Measurements from ENCODE around the gene SPON1. TPM values are rescaled to one million over a fixed set of nuclear protein-coding genes. Genes with fewer than 3 reads are reported as not detected.

SPON1 gene
- total RNA-seq, 1 experiment from 2014 or later = not detected

DNA sequence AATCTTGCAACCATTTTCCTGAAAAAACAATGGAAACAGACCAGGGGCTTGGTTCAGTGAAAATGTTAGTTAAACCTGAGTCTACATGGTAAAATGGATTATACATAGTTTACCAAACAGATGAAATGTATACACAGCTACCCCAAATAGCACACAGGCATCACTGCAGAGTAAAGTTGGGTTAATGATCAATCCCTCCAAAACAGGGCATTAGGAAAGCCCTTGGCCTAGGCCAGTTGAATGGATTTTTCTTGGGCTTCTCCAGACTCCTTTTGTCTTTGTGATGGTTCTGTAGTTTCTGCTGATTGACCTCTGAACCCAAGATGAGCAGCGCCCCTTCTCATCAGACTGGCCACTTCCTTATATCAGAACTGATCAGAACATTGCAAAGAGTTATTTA is 222.9 kb downstream of the SPON1 start:
- no peak for DNase-seq (ENCODE audit: low read depth)

DNA sequence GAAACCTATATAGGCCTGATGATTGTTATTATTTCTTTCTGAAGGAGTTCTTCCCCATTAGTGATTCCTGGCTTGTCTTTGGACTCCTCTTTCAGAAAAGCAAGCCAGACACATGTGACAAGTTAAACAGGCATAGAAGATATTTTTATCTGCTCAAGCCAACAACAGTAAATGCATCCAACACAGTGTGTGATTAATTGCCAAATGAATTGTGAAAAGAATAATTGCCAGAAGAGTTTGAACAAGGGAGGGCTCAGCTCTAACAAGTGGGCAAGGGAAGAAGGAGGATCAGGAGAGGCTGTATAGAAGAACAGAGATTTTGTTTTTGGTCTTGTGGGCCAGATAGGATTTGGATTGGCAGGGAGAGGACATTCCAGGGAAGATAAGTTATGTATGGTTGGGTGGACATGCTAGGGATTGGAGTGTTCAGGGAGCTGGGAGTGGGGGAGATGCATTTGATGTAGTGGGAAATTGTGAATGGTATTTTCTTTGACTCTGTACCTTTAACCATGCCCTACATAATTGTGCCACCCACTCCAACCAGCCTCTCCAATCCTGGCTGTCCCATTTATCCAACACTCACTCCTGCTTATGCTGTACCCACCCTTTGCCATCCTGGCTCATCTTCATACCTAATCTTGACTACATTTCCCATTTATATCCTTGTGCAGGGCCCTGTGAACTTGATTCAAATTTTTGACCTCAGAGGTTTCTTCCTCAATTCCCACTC is 223.7 kb downstream of the SPON1 start:
- DNase-seq (ENCODE audit: low read depth) = no peak

DNA sequence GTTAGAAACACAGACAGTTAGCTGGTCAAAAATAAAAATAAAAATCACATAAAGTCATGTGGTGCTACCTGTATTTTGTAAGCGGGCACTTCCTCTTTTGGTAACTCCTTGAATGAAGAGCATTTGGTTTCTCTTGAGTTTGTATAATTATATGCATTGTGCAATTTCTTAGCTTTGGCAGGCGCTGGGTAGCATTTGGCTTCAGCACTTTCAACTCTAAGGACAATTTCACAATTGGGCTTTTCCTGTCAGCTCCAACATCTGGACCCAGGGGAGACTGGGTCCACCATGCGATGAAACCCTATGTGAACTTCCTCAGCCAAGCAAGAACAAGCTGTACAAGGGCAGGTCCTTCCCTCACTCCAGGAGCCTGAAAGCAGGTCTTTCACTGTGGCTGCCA is 227.4 kb downstream of the SPON1 start:
- DNase-seq (ENCODE audit: low read depth) = no peak

DNA sequence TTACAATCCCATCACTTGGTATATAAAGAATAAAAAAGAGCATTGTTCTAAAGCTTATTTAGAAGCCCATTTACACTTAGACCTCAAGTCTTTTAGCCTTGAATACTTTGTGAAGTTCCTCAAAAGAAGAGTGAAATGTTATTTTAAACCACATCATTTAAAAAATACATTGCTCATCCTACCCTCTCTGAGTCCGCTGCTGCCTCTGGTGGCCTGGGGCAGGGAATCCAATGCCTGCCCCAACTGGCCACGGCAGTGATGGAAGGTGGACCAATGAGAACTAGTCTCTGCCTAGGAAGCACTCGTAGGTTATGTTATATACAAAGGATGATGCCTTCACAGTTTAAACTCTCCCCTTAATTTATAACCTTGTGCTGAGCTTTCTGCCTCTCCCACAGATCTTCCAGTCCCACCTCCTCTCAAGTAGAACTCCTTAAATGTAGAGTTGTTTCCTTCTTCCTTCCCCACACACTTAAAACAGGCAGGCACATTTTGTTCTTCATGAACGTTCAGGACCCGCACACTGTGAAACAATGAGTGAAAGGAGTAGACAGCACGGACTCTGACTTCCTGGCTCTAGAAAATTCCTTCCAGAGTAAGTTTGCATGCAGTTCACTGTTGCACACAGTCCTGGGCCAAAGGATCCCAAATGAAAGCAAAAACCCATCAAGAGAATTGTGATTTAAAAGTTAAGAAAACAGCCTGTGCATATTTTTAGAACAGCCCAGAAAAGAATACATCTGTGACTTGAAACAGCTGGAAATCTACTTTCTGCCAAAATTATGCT is 228.7 kb downstream of the SPON1 start:
- DNase-seq (ENCODE audit: low read depth) = no peak

DNA sequence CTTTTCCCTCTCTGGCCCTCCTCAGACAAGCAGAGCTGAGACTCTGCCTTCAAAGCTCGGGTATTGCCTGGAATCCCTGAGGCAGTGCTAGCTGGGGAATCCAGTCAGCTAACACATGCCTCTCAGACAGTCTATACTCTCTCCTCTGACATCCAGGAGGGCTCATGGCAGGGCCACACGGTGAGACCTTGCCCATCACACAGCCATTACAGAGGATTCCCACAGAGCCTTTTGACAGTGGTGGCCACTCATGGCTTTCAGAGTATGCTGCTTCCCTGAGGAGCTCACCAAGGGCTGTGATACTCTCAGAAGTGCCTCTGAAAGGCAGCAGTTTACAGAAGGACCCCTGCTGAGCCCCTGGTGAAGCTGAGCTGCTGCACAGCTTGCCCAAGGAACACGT is 231.1 kb downstream of the SPON1 start:
- no peak for DNase-seq (ENCODE audit: low read depth)

DNA sequence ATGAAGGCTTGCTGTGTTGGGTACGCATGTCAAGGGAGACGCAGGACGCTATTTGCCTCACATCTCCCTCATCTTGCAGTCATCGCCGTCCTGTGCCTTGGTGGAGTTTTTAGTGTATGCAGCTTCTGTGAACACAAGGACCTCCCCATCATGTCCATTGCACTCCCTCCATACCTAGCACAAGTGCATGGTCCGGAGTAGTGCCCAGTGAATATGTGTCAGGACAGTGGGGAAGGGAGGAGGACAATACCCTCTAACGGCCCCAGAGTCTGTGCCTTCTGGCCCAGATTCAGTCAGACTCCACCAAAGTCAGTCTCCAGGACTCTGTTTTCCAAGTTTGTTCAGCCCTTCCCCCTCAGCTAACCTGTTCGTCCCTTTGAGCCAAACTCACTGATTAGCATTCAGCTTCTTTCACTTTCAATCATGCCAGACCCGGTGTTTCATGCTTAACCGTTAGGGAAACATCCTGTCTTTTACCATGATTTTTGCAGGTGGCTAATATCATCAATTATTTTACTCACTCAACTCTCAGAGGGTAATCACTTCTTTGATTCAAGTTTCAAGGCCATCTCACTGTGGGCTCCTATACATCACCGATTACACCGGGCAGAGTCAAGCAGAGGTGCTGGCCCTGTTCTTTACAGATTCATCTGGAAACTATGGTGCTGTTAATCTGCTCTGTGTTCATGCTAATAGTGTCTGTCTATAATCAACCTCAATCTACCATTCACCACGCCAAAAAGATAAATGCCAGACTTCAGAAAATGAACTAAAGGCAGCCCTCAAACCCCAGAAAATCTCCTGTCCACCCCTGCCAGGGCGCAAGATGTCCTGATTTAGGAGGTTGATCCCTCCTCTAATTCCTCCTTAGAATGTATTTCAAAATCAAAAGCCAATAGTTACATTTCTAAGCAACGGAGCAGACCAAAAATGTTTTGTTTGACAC is 240.0 kb downstream of the SPON1 start:
- no peak for DNase-seq (ENCODE audit: low read depth)

DNA sequence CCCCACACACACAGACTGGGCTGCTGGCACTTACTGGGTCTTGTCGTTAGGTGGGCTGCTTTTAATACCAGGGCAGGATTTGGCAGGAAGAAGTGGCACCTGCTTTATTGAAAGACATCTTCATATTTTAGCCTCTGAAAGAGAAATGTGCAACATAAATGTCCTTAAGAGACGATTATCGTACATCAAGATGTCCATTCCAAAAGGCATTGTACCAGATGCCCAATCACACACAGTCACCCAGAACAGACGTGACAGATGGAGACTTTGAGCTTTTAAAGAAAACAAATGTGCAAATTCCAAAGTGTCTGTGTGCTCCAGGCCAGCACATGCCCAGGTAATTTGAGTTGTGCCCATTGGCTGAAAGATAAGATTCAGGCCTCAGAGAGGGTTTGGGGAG is 240.8 kb downstream of the SPON1 start:
- DNase-seq (ENCODE audit: low read depth) = no peak

DNA sequence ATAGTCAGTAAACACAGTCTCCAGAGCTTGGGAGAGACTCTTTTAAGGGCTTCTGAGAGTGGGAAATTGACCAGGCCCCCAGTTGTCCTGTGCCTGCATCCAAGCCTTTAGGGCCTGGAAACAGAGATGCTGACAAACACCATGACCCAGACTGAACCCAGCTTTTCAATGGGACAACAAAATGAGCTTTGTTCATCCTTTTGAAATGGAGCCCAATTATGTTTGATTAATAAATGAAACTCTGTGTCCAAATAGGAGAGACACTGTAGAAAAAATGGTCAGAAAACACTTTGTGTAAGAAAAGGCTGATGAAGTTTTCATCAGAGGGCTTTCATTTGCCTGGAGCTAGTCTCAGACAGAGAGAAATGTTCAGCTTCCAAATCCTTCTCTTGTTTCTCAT is 250.5 kb downstream of the SPON1 start:
- DNase-seq (ENCODE audit: low read depth) = peak; percentile 16

DNA sequence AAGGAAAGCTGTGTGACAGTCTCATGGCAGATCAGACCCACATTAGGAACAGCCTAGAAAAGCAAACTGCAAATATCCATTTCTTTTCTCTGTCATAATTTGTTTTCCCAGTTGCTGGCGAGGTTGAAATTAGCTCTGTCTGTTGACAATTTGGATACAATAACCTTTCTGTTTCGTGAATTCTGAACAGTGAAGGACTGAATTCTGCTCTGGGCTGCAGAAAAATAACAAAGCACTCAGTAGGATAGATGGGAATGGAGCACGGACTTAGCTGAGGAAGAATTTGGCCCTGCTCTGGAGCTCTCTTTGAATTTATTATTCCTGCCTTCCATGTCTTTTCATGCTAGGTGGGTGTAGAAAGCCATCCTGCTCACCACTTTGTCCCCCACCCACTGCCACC is 256.2 kb downstream of the SPON1 start:
- no peak for DNase-seq (ENCODE audit: low read depth)

DNA sequence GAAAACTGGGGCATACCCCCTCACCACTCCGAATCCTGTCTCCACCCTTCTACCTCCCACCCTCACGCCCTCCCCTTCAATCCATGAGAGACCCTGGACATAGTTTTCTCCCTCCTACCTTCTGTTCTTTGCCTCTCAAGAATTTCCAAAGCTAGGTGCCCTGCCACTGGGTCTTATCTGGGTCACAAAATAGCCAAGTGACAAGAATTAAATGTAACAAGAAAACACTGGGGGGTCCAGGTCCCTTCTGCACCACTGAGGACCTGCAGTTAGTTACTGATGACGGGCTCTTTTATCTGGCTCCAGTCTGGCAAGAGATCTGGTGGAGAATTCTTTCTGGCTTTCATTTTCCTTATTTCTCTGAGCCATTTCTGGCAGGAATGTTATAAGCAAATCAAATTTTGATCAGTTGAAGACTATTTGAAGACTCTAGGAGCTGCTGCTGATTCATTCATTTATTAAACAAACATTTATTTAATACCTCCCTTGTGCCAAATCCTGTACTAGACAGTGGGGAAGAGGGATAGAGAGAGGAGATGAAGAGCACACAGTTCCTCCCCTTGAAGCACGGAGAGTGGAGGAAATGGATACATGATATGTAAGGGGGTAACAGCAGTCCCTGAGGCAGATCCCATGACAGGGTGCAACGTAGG is 261.2 kb downstream of the SPON1 start:
- DNase-seq (ENCODE audit: low read depth) = no peak

DNA sequence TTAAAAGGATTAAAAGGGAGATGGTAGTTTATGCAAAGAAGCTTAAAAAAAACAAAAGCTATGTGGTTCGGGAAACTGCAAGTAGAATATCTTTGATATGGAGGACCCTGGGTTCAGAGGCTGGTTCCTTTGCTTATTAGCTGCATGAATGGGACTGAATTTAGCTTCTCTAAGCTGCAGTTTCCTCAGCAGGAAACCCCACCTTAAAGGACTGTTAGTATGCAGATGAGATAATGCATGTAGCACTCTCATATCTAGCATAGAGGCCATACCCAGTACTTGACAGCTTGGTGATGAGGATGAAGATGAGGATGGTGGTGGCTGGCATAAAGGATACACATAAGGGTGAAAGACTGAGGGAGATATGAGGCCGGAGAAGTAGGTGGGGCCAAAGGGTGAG is 261.9 kb downstream of the SPON1 start:
- no peak for DNase-seq (ENCODE audit: low read depth)

DNA sequence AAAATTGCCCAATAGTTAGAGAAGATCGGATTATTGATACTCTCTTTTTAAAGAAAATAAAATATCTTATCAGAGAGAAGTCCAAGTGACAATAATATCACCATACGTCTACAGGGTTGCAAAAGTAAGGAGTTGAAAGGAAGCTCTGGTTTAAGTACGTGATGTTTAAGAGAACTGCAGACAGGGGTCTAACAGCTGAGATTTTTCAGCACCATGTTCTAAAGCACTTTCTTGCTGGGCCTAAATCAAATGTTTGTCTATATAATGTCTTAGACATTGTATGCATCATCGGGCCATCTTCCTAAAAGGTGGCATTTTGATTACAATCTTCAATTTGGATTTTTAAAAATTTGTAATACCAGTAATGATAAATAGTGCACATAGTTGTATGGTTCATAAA is 263.1 kb downstream of the SPON1 start:
- DNase-seq (ENCODE audit: low read depth) = no peak

DNA sequence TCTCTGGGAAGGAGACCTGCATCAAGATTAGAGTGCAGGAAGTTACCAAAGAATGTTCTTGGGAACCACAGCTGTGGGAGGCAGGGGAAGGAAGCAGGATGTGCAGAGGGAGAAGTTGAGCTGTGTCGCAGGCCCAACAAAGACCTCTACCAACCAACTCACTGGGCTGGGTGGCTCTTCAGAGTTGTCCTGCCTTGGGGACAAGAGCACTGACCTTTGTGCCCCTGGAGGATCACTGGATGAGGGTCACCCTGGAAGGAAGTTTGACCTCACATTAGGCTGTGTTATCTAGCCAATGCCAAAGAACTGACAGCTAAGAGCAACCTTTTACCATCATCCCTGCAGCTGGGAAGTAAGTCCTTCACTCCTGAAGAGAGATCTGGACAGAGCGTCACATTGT is 265.8 kb downstream of the SPON1 start:
- DNase-seq (ENCODE audit: low read depth) = no peak

DNA sequence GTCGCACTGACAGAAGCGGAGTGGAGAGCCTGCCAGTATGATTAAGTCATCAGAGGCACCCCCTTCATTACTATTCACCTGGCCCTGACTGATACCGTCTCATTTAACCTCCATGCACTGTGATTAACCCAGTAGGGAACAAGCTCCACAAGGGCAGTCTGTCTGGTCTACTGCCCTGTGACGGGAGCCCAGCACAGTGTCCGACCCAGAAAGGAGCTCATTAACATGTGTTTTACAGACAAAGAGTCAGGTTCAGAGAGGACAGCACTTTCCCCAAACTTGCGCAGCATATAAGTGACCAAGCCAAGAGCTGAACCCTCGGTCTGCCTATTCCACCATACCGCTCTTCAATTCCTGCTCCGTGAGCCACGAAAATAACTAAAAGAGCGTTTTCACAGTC is 266.9 kb downstream of the SPON1 start:
- DNase-seq (ENCODE audit: low read depth) = no peak

DNA sequence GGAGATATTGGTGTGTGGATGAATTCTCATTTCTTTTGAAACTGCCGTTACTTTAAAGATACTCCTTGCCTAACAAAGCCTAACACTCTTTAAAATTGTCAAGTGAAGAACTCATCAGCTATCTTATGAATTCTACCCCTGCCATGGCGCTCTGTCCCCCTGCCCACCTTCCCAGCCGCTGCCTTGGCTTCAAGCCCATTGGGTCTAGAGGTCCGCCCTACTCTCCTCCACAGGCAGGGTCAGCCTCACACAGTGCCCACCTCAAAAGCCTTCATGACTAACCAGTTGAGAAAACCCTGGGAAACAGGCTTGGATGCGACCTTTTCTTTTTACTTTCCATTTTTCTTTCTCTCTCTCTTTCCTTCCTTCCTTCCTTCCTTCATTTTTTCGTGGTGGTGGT is 267.9 kb downstream of the SPON1 start:
- DNase-seq (ENCODE audit: low read depth) = no peak

DNA sequence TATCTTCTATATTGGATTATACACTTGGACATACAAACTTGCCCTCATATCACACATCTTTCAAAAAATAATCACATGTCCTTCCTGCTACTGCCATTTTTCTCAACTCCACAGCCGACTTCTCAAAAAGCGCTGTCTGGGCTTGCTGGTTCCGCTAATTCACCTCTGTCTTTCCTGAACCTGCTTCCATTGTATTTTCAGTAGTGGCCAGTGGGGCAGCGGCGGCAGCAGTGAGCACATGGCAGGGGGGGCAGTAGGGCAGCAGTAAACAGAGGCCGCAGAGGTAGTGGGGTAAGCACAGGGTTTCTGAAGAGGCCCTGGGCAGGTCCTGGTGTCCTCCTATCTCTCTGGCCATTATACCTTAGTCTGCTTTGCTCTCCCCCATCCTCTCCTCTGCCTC is 270.1 kb downstream of the SPON1 start:
- DNase-seq (ENCODE audit: low read depth) = no peak

DNA sequence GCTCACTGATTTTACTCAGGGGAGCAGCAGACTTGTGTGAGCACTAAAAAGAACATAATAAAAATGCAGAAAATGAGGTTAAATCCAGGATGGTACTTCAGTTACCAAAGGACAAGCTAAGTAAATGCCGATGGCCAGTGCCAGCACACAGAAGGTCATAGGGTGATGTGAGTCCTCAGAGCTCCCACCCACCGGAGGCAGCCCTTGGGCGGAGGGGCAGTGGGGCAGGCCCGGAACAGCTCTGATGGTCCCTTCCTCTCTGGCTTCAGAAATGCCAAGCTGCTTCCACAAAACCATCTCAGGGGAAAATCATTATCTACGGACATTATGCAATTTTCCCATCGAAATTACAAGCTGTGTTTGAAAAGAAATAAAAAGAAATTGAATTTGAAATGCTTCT is 271.9 kb downstream of the SPON1 start:
- no peak for DNase-seq (ENCODE audit: low read depth)

DNA sequence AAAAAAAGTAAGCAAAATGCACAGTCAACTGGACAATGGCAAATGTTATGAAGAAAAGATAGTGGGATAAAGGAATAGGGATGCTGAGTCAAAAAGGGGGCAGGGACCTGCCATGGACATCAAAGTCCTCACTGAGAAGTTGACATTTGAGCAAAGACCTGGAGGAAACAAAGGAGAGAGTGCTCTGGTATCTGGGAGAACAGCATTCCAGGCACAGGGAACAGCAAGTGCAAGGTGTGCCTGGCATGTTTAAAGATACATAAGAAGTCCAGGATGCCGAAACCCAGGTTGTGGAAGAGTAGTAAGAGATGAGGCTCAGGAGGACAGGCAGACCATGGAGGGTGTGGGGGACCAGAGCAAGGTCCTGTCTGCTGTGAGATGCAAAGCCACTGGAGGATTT is 273.2 kb downstream of the SPON1 start:
- no peak for DNase-seq (ENCODE audit: low read depth)

DNA sequence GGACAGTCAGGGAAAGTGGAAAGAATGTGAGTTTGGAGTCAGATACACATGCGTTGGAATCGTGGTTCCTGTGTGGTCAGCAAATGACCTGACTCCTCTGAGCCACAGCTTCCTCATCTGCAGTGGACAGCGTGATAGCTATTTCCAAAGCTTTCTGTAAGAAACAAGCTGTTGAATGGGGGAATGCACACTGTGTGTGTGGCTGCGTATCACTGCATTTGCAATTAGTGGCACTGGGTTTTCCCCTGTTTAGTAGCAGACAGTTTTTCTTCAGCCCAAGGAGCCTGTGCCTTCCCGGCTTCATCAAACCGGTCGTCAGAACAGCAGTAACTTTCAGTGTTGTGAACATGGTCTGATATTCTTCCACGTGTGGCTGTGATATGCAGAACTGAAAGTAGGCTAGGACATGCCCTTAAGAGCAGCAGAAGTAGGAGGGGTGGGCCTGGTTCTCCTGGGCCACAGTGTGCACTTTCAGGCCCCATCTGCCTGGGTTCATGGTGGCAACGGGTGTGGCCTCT is 275.0 kb downstream of the SPON1 start:
- DNase-seq (ENCODE audit: low read depth) = no peak

DNA sequence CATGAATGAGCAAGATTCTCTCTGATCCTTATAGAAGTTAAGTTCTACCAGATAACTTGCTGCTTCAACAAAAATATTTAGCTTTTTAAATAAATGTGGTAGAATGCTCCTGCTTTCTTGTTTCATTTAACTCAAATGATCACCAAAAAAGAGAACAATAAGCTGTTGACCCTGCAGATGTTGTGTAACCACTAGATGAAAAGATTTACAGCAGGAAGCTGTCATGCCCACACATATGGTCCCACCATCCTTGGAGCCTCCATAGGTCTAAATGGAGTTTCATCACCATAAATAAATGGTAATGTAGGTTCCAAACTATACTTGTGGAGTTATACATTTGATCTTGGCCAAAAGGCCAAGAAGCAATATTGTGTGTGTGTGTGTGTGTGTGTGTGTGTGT is 277.7 kb downstream of the SPON1 start:
- DNase-seq (ENCODE audit: low read depth) = no peak

DNA sequence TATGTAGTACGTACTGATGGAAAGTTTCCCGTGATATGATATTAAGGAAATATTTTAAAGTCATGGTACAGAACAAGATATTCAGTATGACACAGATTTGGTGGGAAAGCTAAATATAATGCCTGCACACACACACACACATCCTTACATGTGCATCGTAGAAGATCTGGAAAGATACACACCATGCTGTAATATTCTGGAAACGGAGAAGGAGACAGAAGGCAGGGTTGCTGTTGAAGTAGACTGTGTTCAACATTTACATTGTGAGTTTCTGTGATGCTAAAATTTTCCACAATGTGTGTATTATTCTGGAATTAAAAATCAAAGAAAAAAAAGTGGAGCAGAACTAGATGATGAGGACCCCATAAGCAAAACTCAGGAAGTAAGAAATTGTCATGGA is 278.4 kb downstream of the SPON1 start:
- DNase-seq (ENCODE audit: low read depth) = no peak

DNA sequence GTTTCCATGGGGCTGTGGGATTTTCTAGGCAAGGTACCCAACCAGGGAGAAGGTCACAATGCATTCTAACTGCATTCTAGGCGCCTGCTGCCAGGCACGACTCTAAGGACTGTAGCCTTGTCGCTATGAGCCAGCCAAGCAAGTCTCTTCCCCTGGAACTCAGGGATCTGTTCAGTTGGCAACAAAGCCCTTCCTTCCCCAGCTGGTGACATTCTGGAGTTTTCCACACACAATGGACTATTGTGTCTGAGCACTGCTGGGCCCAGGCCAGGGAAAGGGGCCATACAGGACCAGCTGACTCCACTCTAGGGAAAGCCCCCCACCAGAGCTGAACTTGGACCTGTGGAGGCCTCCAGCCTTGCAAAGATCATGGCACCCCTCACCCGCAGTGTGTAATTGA is 279.7 kb downstream of the SPON1 start:
- no peak for DNase-seq (ENCODE audit: low read depth)

Measured in RPMI7951 (cell line).